HepG2 (cell line): ENCODE measurements around the gene OTUD7B. TPM values are rescaled to one million over a fixed set of nuclear protein-coding genes. Genes with fewer than 3 reads are reported as not detected.

Experiments used
- BRCA1 ChIP-seq: sonication (generic); formaldehyde crosslinking; IDR thresholded peaks from 2 replicates; pipeline ENCODE4 v1.4.0; 2020; ENCODE audit warnings: missing genetic modification reagents
- NFE2L1 ChIP-seq: sonication (generic); formaldehyde crosslinking; IDR thresholded peaks from 2 replicates; pipeline ENCODE4 v1.4.0; 2020; ENCODE audit warnings: missing genetic modification reagents, mild to moderate bottlenecking, borderline replicate concordance
- PATZ1 ChIP-seq: sonication (generic); formaldehyde crosslinking; IDR thresholded peaks from 2 replicates; pipeline ENCODE4 v1.4.0; 2020; ENCODE audit warnings: missing genetic modification reagents
- RBM39 ChIP-seq: fragments of 200-400 bp; formaldehyde crosslinking; IDR thresholded peaks from one replicate; pipeline ENCODE4 v1.6.1; 2018; ENCODE audit warnings: antibody characterized with exemption, mild to moderate bottlenecking, low read depth, low read length; ENCODE audit not compliant: poor library complexity, severe bottlenecking
- REL ChIP-seq: sonication (generic); formaldehyde crosslinking; conservative IDR thresholded peaks from 2 replicates; pipeline ENCODE4 v1.8.0; 2022; ENCODE audit warnings: mild to moderate bottlenecking, missing genetic modification reagents, moderate library complexity
- RFXAP ChIP-seq: sonication (generic); formaldehyde crosslinking; IDR thresholded peaks from 2 replicates; pipeline ENCODE4 v1.4.0; 2020; ENCODE audit warnings: missing genetic modification reagents, borderline replicate concordance
- SAP130 ChIP-seq: IDR thresholded peaks from 2 replicates; pipeline ENCODE4 v1.6.1; 2016; ENCODE audit warnings: low read depth
- SETDB1 ChIP-seq: sonication (generic); formaldehyde crosslinking; IDR thresholded peaks from 2 replicates; pipeline ENCODE4 v1.5.1; 2020; ENCODE audit warnings: missing genetic modification reagents, mild to moderate bottlenecking, borderline replicate concordance
- SRY ChIP-seq: sonication (generic); formaldehyde crosslinking; IDR thresholded peaks from 2 replicates; pipeline ENCODE4 v1.8.0; 2022; ENCODE audit warnings: mild to moderate bottlenecking, missing genetic modification reagents
- TBP ChIP-seq: sonication (generic); formaldehyde crosslinking; IDR thresholded peaks from 2 replicates; pipeline ENCODE4 v1.5.0; 2020; ENCODE audit warnings: missing genetic modification reagents
- ZNF142 ChIP-seq: sonication (generic); formaldehyde crosslinking; IDR thresholded peaks from 2 replicates; pipeline ENCODE4 v1.4.0; 2020; ENCODE audit warnings: missing genetic modification reagents
- ZNF205 ChIP-seq: IDR thresholded peaks from 2 replicates; pipeline ENCODE4 v1.6.1; 2018; ENCODE audit warnings: missing biosample characterization, missing genetic modification reagents
- ZNF251 ChIP-seq: sonication (generic); formaldehyde crosslinking; IDR thresholded peaks from 2 replicates; pipeline ENCODE4 v1.9.0; 2021; ENCODE audit warnings: mild to moderate bottlenecking, missing genetic modification reagents
- ZNF362 ChIP-seq: sonication (generic); formaldehyde crosslinking; IDR thresholded peaks from 2 replicates; pipeline ENCODE4 v1.4.0; 2020; ENCODE audit warnings: missing genetic modification reagents, mild to moderate bottlenecking, borderline replicate concordance
- ZNF530 ChIP-seq: sonication (generic); formaldehyde crosslinking; IDR thresholded peaks from 2 replicates; pipeline ENCODE4 v1.5.0; 2020; ENCODE audit warnings: low read depth, mild to moderate bottlenecking, missing genetic modification reagents
- ZNF569 ChIP-seq: sonication (generic); formaldehyde crosslinking; IDR thresholded peaks from 2 replicates; pipeline ENCODE4 v1.5.0; 2020; ENCODE audit warnings: mild to moderate bottlenecking, missing genetic modification reagents, moderate library complexity, borderline replicate concordance
- polyA plus RNA-seq, 8 experiments: library from polyadenylated mRNA; depleted of rRNA in 3 of 8; stranded (reverse) in 7 of 8; unstranded in 1 of 8; fragments of >200 nt; fragmentation: Illumina TruSeq in 4 of 8; extraction: Trizol in 4 of 8; gene quantifications; 2 replicates each; pipeline versions ENCODE4 v1.2.1 to v1.2.3, GENCODE V29; 2011 to 2016; ENCODE audit warnings: low read depth in 4 of 8, missing spikeins in 1 of 8, mixed read lengths in 1 of 8; ENCODE audit not compliant: insufficient read depth in 1 of 8
- total RNA-seq, 5 experiments: library from RNA; depleted of rRNA; stranded (reverse); fragments of >200 nt; fragmentation: Illumina TruSeq; extraction: Trizol; gene quantifications; 2 replicates each; pipeline ENCODE4 v1.2.3, GENCODE V29; 2016; ENCODE audit warnings: low read depth in 1 of 5

The OTUD7B gene
- total and polyA plus RNA-seq, 2 of the 13 experiments (the other 11 are each of a cell fraction or from before 2014, with no cell fraction given), result 5.1 to 11.2 TPM

GRCh38 chr1:149888247-149888998, 122.1 kb downstream of the OTUD7B start (continued):
- no peak for TF ChIP-seq ZNF142 (CRISPR knock-in tag)
- TF ChIP-seq SAP130 (CRISPR knock-in tag), result 0 out of 2 replicates have a peak, but pooled peaks have one; percentile 3
- TF ChIP-seq ZNF569 (CRISPR knock-in tag), result no peak
- 0 out of 2 replicates have a peak, but pooled peaks have one; percentile 50 for TF ChIP-seq ZNF251 (CRISPR knock-in tag)
- TF ChIP-seq RBM39, result no peak
- TF ChIP-seq TBP (CRISPR knock-in tag), result no peak
- TF ChIP-seq SRY, result no peak
- TF ChIP-seq ZNF530 (CRISPR knock-in tag), result no peak
- TF ChIP-seq RFXAP (CRISPR knock-in tag), result no peak
- TF ChIP-seq NFE2L1, result no peak
- no peak for TF ChIP-seq ZNF205
- TF ChIP-seq PATZ1 (CRISPR knock-in tag), result no peak
- no peak for TF ChIP-seq BRCA1 (CRISPR knock-in tag)
- 0 out of 2 replicates have a peak, but pooled peaks have one; percentile 15 for TF ChIP-seq ZNF362
- TF ChIP-seq REL (CRISPR knock-in tag), result no peak
- no peak for TF ChIP-seq SETDB1 (CRISPR knock-in tag)
